Peyer's patch (tissue), 4 donors: ENCODE data around the gene ARSA. TPM values are rescaled to one million over a fixed set of nuclear protein-coding genes. Genes with fewer than 3 reads are reported as not detected.
"Not testable (repeated sequence)": the region's sequence is repeated elsewhere in the genome, so short reads cannot be mapped to it uniquely, and the experiment has no call there.

Experiments used
- DNase-seq, 3 donors: peaks; one replicate each; pipeline ENCODE4 v3.0.0-alpha.2; 2017 to 2019
- H3K27ac ChIP-seq, 4 donors: fragments of 200-600 bp; sonication (generic); one replicate each; pipeline ENCODE4 v1.5.1; 2016 to 2019
- H3K27me3 ChIP-seq, 2 donors: fragments of 200-600 bp; sonication (generic); one replicate each; pipeline ENCODE4 v1.5.1; 2019
- H3K36me3 ChIP-seq, 3 donors: fragments of 200-600 bp; sonication (generic); one replicate each; pipeline ENCODE4 v1.5.1; 2016 to 2019
- H3K4me1 ChIP-seq, 4 donors: fragments of 200-600 bp; sonication (generic); one replicate each; pipeline ENCODE4 v1.5.1; 2016 to 2019
- H3K4me3 ChIP-seq, 4 donors: fragments of 200-600 bp; sonication (generic); 1 replicate in 3 of 4; 2 replicates in 1 of 4; pipeline ENCODE4 v1.5.1; 2016 to 2019; ENCODE audit warnings: mild to moderate bottlenecking in 1 of 4
- H3K9me3 ChIP-seq, 4 donors: fragments of 200-600 bp; sonication (generic); one replicate each; pipeline ENCODE4 v1.5.1; 2016 to 2019; ENCODE audit warnings: mild to moderate bottlenecking in 1 of 4
- POLR2A ChIP-seq, 2 donors: fragments of 450-650 bp; IDR thresholded peaks; one replicate each; pipeline ENCODE4 v1.5.1; 2017; ENCODE audit warnings: antibody characterized with exemption in 2 of 2, mild to moderate bottlenecking in 2 of 2, moderate library complexity in 2 of 2
- total RNA-seq, 4 donors: library from RNA; depleted of rRNA; stranded (reverse); fragments of >200 nt; gene quantifications; one replicate each; pipeline ENCODE4 v1.1.0, GENCODE V29; 2016
- TF ChIP-seq, protein P1 (sequence below), 6 experiments: fragments of 450-650 bp in 4 of 6; fragments of 200-600 bp in 2 of 6; sonication (generic) in 1 of 6; IDR thresholded peaks; one replicate each; pipeline ENCODE4 v1.5.1; 2017 to 2019; ENCODE audit warnings: antibody characterized with exemption in 6 of 6, mild to moderate bottlenecking in 3 of 6, moderate library complexity in 1 of 6

Gene ARSA
- total RNA-seq, 4 donors from 2014 or later = 84.2 to 130 (median 124) TPM

DNA sequence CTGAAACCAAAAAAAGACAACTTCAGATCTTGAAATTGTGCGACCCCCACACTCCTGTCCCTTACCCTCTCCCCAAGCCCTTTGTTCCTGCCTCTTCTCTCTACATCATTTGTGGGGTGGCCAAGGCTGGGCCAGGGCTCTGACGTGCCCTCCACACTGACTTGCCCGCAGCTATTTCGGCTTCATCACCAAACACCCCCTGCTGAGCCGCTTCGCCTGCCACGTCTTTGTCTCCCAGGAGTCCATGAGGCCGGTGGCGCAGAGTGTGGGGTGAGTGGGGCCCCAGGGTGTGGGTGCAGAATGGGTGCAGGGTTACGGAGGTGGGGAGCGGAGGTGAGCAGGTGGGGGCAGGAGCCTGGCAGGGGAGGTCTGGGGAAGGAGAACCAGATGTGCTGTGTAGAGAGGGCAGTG is 17.9 kb downstream of the ARSA start:
- DNase-seq = no peak
- Histone ChIP-seq H3K9me3 (no peaks in the 10 kb centered on the region), H3K4me1 (peaks cover 0 to 19% (median 2%) of the 10 kb centered on the region in 4 donors), H3K36me3 (no peaks in the 10 kb centered on the region), H3K4me3 (no peak overlapping the region), H3K27ac (no peak overlapping the region), H3K27me3 (no peaks in the 10 kb centered on the region)
- TF ChIP-seq, protein P1, sequence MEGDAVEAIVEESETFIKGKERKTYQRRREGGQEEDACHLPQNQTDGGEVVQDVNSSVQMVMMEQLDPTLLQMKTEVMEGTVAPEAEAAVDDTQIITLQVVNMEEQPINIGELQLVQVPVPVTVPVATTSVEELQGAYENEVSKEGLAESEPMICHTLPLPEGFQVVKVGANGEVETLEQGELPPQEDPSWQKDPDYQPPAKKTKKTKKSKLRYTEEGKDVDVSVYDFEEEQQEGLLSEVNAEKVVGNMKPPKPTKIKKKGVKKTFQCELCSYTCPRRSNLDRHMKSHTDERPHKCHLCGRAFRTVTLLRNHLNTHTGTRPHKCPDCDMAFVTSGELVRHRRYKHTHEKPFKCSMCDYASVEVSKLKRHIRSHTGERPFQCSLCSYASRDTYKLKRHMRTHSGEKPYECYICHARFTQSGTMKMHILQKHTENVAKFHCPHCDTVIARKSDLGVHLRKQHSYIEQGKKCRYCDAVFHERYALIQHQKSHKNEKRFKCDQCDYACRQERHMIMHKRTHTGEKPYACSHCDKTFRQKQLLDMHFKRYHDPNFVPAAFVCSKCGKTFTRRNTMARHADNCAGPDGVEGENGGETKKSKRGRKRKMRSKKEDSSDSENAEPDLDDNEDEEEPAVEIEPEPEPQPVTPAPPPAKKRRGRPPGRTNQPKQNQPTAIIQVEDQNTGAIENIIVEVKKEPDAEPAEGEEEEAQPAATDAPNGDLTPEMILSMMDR (IDR thresholded peaks at IDR 0.05) = no peak
- no peak for TF ChIP-seq POLR2A (IDR thresholded peaks at IDR 0.05)

GRCh38 chr22:50609599-50609998 is 18.4 kb downstream of the ARSA start:
- H3K27ac ChIP-seq = no peak overlapping the region
- H3K36me3 ChIP-seq = no peaks in the 10 kb centered on the region
- no peak overlapping the region for H3K4me3 ChIP-seq
- no peak for TF ChIP-seq POLR2A (IDR thresholded peaks at IDR 0.05)
- TF ChIP-seq, protein P1 (IDR thresholded peaks at IDR 0.05) = no peak
- H3K4me1 ChIP-seq = peaks cover 0 to 19% (median 2%) of the 10 kb centered on the region in 4 donors
- no peaks in the 10 kb centered on the region for H3K9me3 ChIP-seq
- DNase-seq = no peak
- no peaks in the 10 kb centered on the region for H3K27me3 ChIP-seq

GRCh38 chr22:50608996-50609395 is 19.0 kb downstream of the ARSA start:
- no peak overlapping the region for H3K27ac ChIP-seq
- TF ChIP-seq, protein P1 (IDR thresholded peaks at IDR 0.05) = no peak
- TF ChIP-seq POLR2A (IDR thresholded peaks at IDR 0.05) = no peak
- peaks cover 0 to 2% of the 10 kb centered on the region in 2 donors for H3K27me3 ChIP-seq
- no peaks in the 10 kb centered on the region for H3K9me3 ChIP-seq
- no peak for DNase-seq
- no peaks in the 10 kb centered on the region for H3K36me3 ChIP-seq
- no peak overlapping the region for H3K4me3 ChIP-seq
- peaks cover 0 to 19% (median 2%) of the 10 kb centered on the region in 4 donors for H3K4me1 ChIP-seq

- DNase-seq, H3K4me3 ChIP-seq, H3K27ac ChIP-seq, H3K36me3 ChIP-seq, H3K27me3 ChIP-seq, H3K9me3 ChIP-seq: not testable (repeated sequence)
- H3K4me1 ChIP-seq = peaks cover 0 to 11% (median under 1%) of the 10 kb centered on the region in 4 donors
Measured at GRCh38 chr22:50608058-50608840, 19.7 kb downstream of the ARSA start.

- no peak for TF ChIP-seq POLR2A (IDR thresholded peaks at IDR 0.05)
- H3K36me3 ChIP-seq = no peaks in the 10 kb centered on the region
- peaks cover 0 to 5% (median 0%) of the 10 kb centered on the region in 4 donors for H3K4me1 ChIP-seq
- H3K9me3 ChIP-seq = no peaks in the 10 kb centered on the region
- DNase-seq = no peak
- H3K27ac ChIP-seq = no peak overlapping the region
- no peak overlapping the region for H3K4me3 ChIP-seq
- peaks cover 0 to 16% of the 10 kb centered on the region in 2 donors for H3K27me3 ChIP-seq
Measured at GRCh38 chr22:50607659-50608020, 20.3 kb downstream of the ARSA start.

DNA sequence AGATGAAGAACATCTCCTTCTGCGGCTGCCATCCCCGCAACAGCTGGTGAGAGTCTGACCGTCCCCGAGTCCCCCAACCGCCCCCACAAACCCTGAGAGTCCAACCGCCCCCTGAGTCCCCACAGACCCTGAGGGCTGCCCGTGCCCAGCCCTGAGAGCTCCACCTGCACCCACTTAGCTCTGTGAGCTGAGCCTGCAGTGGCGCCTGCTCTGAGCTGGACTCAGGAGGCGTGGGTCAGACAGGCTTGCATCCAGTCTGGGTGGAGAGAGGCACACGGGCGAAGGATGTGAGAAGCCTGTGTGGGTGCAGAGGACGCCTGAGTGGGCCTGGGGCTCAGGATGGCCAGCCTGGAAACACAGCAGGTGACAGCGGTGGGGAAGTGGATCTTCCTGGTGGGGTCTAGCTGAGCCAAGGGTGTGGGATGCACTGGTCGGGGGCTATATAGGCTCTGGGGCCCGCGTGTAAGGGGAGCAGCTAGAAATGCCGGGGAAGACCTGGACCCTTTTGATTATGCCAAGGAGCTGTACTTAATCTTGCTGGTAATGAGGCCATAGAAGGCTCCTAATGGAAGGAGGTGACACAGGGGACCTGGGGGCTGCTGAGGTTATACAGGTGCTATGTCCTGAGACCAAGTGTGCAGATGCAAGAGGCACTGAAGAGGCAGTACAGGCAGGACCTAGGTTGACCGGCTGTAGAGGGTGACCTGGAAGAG is 20.9 kb downstream of the ARSA start:
- Histone ChIP-seq H3K36me3 (no peaks in the 10 kb centered on the region), H3K4me3 (no peak overlapping the region), H3K9me3 (no peaks in the 10 kb centered on the region), H3K27ac (no peak overlapping the region), H3K4me1 (no peaks in the 10 kb centered on the region), H3K27me3 (peaks cover 0 to 18% of the 10 kb centered on the region in 2 donors)
- no peak for DNase-seq
- TF ChIP-seq, protein P1 (IDR thresholded peaks at IDR 0.05) = no peak
- no peak for TF ChIP-seq POLR2A (IDR thresholded peaks at IDR 0.05)
